Activated CD4-positive, alpha-beta T cell treated with anti-CD3 and anti-CD28 coated beads, Interleukin-2, amount 10 ng/mL, durations not matched to agents 7 days and 5 days (primary cell): ENCODE data around the gene SRL. TPM values are rescaled to one million over a fixed set of nuclear protein-coding genes. Genes with fewer than 3 reads are reported as not detected.
A peak's percentile ranks its signal among the peaks of the same experiment; 100 is the strongest.

Experiments
- CTCF ChIA-PET: fragments of 350-600 bp; sonication (Branson Sonifier 250); formaldehyde crosslinking; loops from one replicate; lab custom pipeline; 2021; ENCODE audit warnings: antibody characterized with exemption; lab: Charles Lee
- POLR2A ChIA-PET: fragments of 350-600 bp; sonication (Branson Sonifier 250); formaldehyde crosslinking; loops from one replicate; lab custom pipeline; 2021; ENCODE audit warnings: antibody characterized with exemption; lab: Charles Lee
- DNase-seq: peaks from one replicate; pipeline ENCODE4 v3.0.0-alpha.2; 2020
- H3K27ac Mint-ChIP-seq: one replicate; pipeline ENCODE4 v1.8.0; 2021; ENCODE audit warnings: mild to moderate bottlenecking, moderate library complexity, mixed read lengths
- H3K27me3 Mint-ChIP-seq: one replicate; pipeline ENCODE4 v1.8.0; 2021; ENCODE audit warnings: mixed read lengths
- H3K36me3 Mint-ChIP-seq: one replicate; pipeline ENCODE4 v1.8.0; 2021; ENCODE audit warnings: low read depth, mixed read lengths
- H3K4me1 Mint-ChIP-seq: one replicate; pipeline ENCODE4 v1.8.0; 2021; ENCODE audit warnings: mixed read lengths
- H3K4me3 Mint-ChIP-seq: one replicate; pipeline ENCODE4 v1.8.0; 2021; ENCODE audit warnings: mild to moderate bottlenecking, moderate library complexity, mixed read lengths
- H3K9me3 Mint-ChIP-seq: one replicate; pipeline ENCODE4 v1.8.0; 2021; ENCODE audit warnings: mixed read lengths
- total RNA-seq, 2 experiments: library from RNA; stranded (reverse); gene quantifications; one replicate each; pipeline ENCODE4 v1.2.3, GENCODE V29; 2021

Gene SRL
- total RNA-seq, 2 experiments from 2014 or later, result not detected

GRCh38 chr16:4183237-4184037, 58.4 kb downstream of the SRL start:
- peak; percentile 83 for DNase-seq
- Mint-ChIP-seq H3K36me3 (no peaks in the 10 kb centered on the region), H3K4me1 (peaks cover 10% of the 10 kb centered on the region), H3K27me3 (peaks cover 13% of the 10 kb centered on the region), H3K4me3 (peak overlapping the region; percentile 68), H3K27ac (peak overlapping the region; percentile 64), H3K9me3 (no peaks in the 10 kb centered on the region)
- ChIA-PET CTCF (interaction anchor here (1.0 kb wide), 1 partner anchor 71 kb away, joined by 3 read pairs; no protein-coding TSS in a partner anchor), POLR2A (no interaction called here)

GRCh38 chr16:4182581-4183236, 59.2 kb downstream of the SRL start:
- Mint-ChIP-seq H3K27me3 (peaks cover 13% of the 10 kb centered on the region), H3K36me3 (no peaks in the 10 kb centered on the region), H3K27ac (peak overlapping the region; percentile 64), H3K9me3 (no peaks in the 10 kb centered on the region), H3K4me3 (peak overlapping the region; percentile 68), H3K4me1 (peaks cover 10% of the 10 kb centered on the region)
- DNase-seq, result no peak
- POLR2A ChIA-PET, result no interaction called here
- CTCF ChIA-PET, result interaction anchor here (1.0 kb wide), 1 partner anchor 71 kb away, joined by 3 read pairs; no protein-coding TSS in a partner anchor

GRCh38 chr16:4180511-4180910, 61.4 kb downstream of the SRL start:
- ChIA-PET POLR2A (no interaction called here), CTCF (no interaction called here)
- Mint-ChIP-seq H3K27me3 (peaks cover 10% of the 10 kb centered on the region), H3K27ac (no peak overlapping the region), H3K9me3 (no peaks in the 10 kb centered on the region), H3K36me3 (no peaks in the 10 kb centered on the region), H3K4me3 (no peak overlapping the region), H3K4me1 (peaks cover 10% of the 10 kb centered on the region)
- no peak for DNase-seq

- no peak overlapping the region for H3K4me3 Mint-ChIP-seq
- no peak overlapping the region for H3K27ac Mint-ChIP-seq
- POLR2A ChIA-PET, result no interaction called here
- CTCF ChIA-PET, result interaction anchor here (1.1 kb wide), 1 partner anchor 74 kb away, joined by 3 read pairs; no protein-coding TSS in a partner anchor
- H3K9me3 Mint-ChIP-seq, result no peaks in the 10 kb centered on the region
- no peaks in the 10 kb centered on the region for H3K36me3 Mint-ChIP-seq
- peaks cover 7% of the 10 kb centered on the region for H3K27me3 Mint-ChIP-seq
- H3K4me1 Mint-ChIP-seq, result peaks cover 9% of the 10 kb centered on the region
- DNase-seq, result no peak
Measured at GRCh38 chr16:4179763-4180260, 62.1 kb downstream of the SRL start.

GRCh38 chr16:4179020-4179419, 62.9 kb downstream of the SRL start:
- Mint-ChIP-seq H3K36me3 (no peaks in the 10 kb centered on the region), H3K9me3 (no peaks in the 10 kb centered on the region), H3K27me3 (peaks cover 5% of the 10 kb centered on the region), H3K4me1 (peaks cover 7% of the 10 kb centered on the region), H3K27ac (no peak overlapping the region), H3K4me3 (no peak overlapping the region)
- no peak for DNase-seq
- ChIA-PET CTCF (interaction anchor here (0.6 to 1.1 kb wide), 2 partner anchors 21 to 75 kb away, joined by 3 read pairs; no protein-coding TSS in a partner anchor), POLR2A (no interaction called here)

GRCh38 chr16:4178468-4179010, 63.3 kb downstream of the SRL start:
- H3K36me3 Mint-ChIP-seq, result no peaks in the 10 kb centered on the region

GRCh38 chr16:4176906-4177417, 64.9 kb downstream of the SRL start:
- Mint-ChIP-seq H3K27ac (no peak overlapping the region), H3K4me3 (no peak overlapping the region)
- no peak for DNase-seq

More at GRCh38 chr16:4178468-4179010, 63.3 kb downstream of the SRL start:
- Mint-ChIP-seq H3K4me1 (peaks cover 10% of the 10 kb centered on the region), H3K27me3 (peaks cover 5% of the 10 kb centered on the region), H3K4me3 (no peak overlapping the region), H3K27ac (no peak overlapping the region), H3K9me3 (no peaks in the 10 kb centered on the region)
- no peak for DNase-seq
- POLR2A ChIA-PET, result no interaction called here
- CTCF ChIA-PET, result interaction anchor here (0.5 to 1.1 kb wide), 2 partner anchors 75 to 1642 kb away, joined by 3 to 4 read pairs; no protein-coding TSS in a partner anchor

GRCh38 chr16:4175849-4176248, 66.0 kb downstream of the SRL start:
- no peak for DNase-seq
- Mint-ChIP-seq H3K36me3 (no peaks in the 10 kb centered on the region), H3K27me3 (peaks cover 5% of the 10 kb centered on the region), H3K4me1 (peaks cover 5% of the 10 kb centered on the region), H3K9me3 (no peaks in the 10 kb centered on the region), H3K4me3 (no peak overlapping the region), H3K27ac (no peak overlapping the region)
- ChIA-PET POLR2A (no interaction called here), CTCF (interaction anchor here (0.6 kb wide), 1 partner anchor 63 kb away, joined by 3 read pairs; no protein-coding TSS in a partner anchor)

More at GRCh38 chr16:4176906-4177417, 64.9 kb downstream of the SRL start:
- POLR2A ChIA-PET, result interaction anchor here (0.5 kb wide), 1 partner anchor 667 kb away, joined by 6 read pairs; no protein-coding TSS in a partner anchor
- Mint-ChIP-seq H3K4me1 (peaks cover 3% of the 10 kb centered on the region), H3K27me3 (peaks cover 5% of the 10 kb centered on the region), H3K9me3 (no peaks in the 10 kb centered on the region), H3K36me3 (no peaks in the 10 kb centered on the region)
- CTCF ChIA-PET, result interaction anchor here (1.6 kb wide), 1 partner anchor 77 kb away, joined by 6 read pairs; no protein-coding TSS in a partner anchor

GRCh38 chr16:4172070-4172469, 69.8 kb downstream of the SRL start:
- no peak overlapping the region for H3K27ac Mint-ChIP-seq

GRCh38 chr16:4169415-4169814, 72.5 kb downstream of the SRL start:
- POLR2A ChIA-PET, result no interaction called here
- no peak for DNase-seq
- Mint-ChIP-seq H3K36me3 (no peaks in the 10 kb centered on the region), H3K27me3 (no peaks in the 10 kb centered on the region), H3K9me3 (no peaks in the 10 kb centered on the region), H3K27ac (no peak overlapping the region), H3K4me3 (no peak overlapping the region), H3K4me1 (peaks cover 9% of the 10 kb centered on the region)
- CTCF ChIA-PET, result no interaction called here

More at GRCh38 chr16:4172070-4172469, 69.8 kb downstream of the SRL start:
- Mint-ChIP-seq H3K4me1 (peaks cover 9% of the 10 kb centered on the region), H3K4me3 (no peak overlapping the region), H3K36me3 (no peaks in the 10 kb centered on the region), H3K27me3 (peaks cover 5% of the 10 kb centered on the region), H3K9me3 (no peaks in the 10 kb centered on the region)
- ChIA-PET CTCF (no interaction called here), POLR2A (no interaction called here)
- DNase-seq, result no peak

GRCh38 chr16:4166821-4167220, 75.1 kb downstream of the SRL start:
- no peak overlapping the region for H3K4me3 Mint-ChIP-seq
- ChIA-PET POLR2A (no interaction called here), CTCF (no interaction called here)
- no peaks in the 10 kb centered on the region for H3K36me3 Mint-ChIP-seq
- no peaks in the 10 kb centered on the region for H3K27me3 Mint-ChIP-seq
- H3K4me1 Mint-ChIP-seq, result peaks cover 6% of the 10 kb centered on the region
- no peak overlapping the region for H3K27ac Mint-ChIP-seq
- no peaks in the 10 kb centered on the region for H3K9me3 Mint-ChIP-seq
- DNase-seq, result no peak

GRCh38 chr16:4160658-4161430, 81.0 kb downstream of the SRL start:
- Mint-ChIP-seq H3K4me3 (no peak overlapping the region), H3K4me1 (peaks cover 9% of the 10 kb centered on the region), H3K27ac (peak overlapping the region; percentile 33), H3K36me3 (no peaks in the 10 kb centered on the region), H3K27me3 (peaks cover 13% of the 10 kb centered on the region), H3K9me3 (no peaks in the 10 kb centered on the region)
- POLR2A ChIA-PET, result interaction anchor here (0.6 kb wide), 1 partner anchor 137 kb away, joined by 3 read pairs; no protein-coding TSS in a partner anchor
- CTCF ChIA-PET, result no interaction called here
- DNase-seq, result peak; percentile 19
